HL-60 (cell line): ENCODE data around the gene MRPL48.
A peak's percentile ranks its signal among the peaks of the same experiment; 100 is the strongest.

Experiments
- DNase-seq, 2 experiments: peaks; one replicate each; pipeline ENCODE4 v3.0.0-alpha.2; 2010 to 2020; ENCODE audit warnings: low read depth in 1 of 2, low spot score in 1 of 2
- H3K27ac ChIP-seq: fragments of 250-450 bp; sonication (Bioruptor Pico); replicated peaks from 2 replicates; pipeline ENCODE4 v1.5.1; 2020; ENCODE audit warnings: mild to moderate bottlenecking, moderate library complexity
- H3K27me3 ChIP-seq: fragments of 250-450 bp; sonication (Bioruptor Pico); 2 replicates; pipeline ENCODE4 v1.5.1; 2021; ENCODE audit warnings: mild to moderate bottlenecking, moderate library complexity; ENCODE audit not compliant: insufficient read depth, poor library complexity, severe bottlenecking
- H3K4me3 ChIP-seq: replicated peaks from 2 replicates; pipeline ENCODE4 v1.5.1; 2011; ENCODE audit warnings: mild to moderate bottlenecking, control low read depth, low read length; ENCODE audit not compliant: insufficient read depth
- CTCF ChIP-seq: IDR thresholded peaks from one replicate; pipeline ENCODE4 v1.5.1; 2011; ENCODE audit warnings: low read length, control low read depth, inconsistent platforms; ENCODE audit not compliant: insufficient read depth
- GABPA ChIP-seq: IDR thresholded peaks from 2 replicates; pipeline ENCODE4 v1.6.1; 2012; ENCODE audit warnings: low read depth
- POLR2AphosphoS5 ChIP-seq: IDR thresholded peaks from 2 replicates; pipeline ENCODE4 v1.6.1; 2012; ENCODE audit warnings: low read depth
- REST ChIP-seq: IDR thresholded peaks from 2 replicates; pipeline ENCODE4 v1.6.1; 2012; ENCODE audit warnings: low read depth; ENCODE audit not compliant: insufficient replicate concordance
- SPI1 ChIP-seq: IDR thresholded peaks from 2 replicates; pipeline ENCODE4 v1.6.1; 2012; ENCODE audit warnings: low read depth, mild to moderate bottlenecking, borderline replicate concordance

Gene MRPL48

GRCh38 chr11:73787051-73787642 is 527 bp upstream of the MRPL48 start:
- DNase-seq: peak in 1 of 2 experiments; percentile 6
- no peaks in the 10 kb centered on the region for H3K27me3 ChIP-seq
- H3K27ac ChIP-seq: peak overlapping the region; percentile 98
- H3K4me3 ChIP-seq: peak overlapping the region; percentile 45
- TF ChIP-seq GABPA: no peak
- TF ChIP-seq CTCF: no peak
- no peak for TF ChIP-seq POLR2AphosphoS5
- TF ChIP-seq SPI1: no peak
- no peak for TF ChIP-seq REST

DNA sequence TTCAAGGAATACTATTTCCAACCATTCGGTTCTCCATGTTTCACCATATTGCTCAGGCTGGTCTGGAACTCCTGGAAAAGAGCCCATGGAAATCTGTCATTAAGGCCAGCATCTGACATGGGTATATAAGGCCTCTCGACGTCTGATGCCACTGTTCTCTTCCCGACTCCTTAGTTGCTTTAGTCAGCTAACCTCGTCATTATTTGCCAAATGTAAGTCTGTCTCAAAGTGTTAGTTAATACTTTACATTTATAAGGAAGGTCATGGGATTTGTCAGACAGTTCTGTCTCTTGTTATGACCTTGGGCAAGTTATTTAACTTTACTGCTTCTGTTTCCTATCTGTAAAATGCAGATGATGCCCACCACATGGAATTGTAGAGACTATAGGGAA is 1.6 kb downstream of the MRPL48 start:
- DNase-seq: no peak
- Histone ChIP-seq H3K27me3 (no peaks in the 10 kb centered on the region), H3K27ac (no peak overlapping the region), H3K4me3 (no peak overlapping the region; the same call in 1 of the 2 replicates)
- TF ChIP-seq GABPA (no peak), CTCF (no peak), POLR2AphosphoS5 (no peak), REST (no peak), SPI1 (no peak)

- H3K27ac ChIP-seq: no peak overlapping the region
- no peak overlapping the region for H3K4me3 ChIP-seq
- H3K27me3 ChIP-seq: no peaks in the 10 kb centered on the region
- no peak for DNase-seq
- TF ChIP-seq REST: no peak
- no peak for TF ChIP-seq SPI1
- no peak for TF ChIP-seq GABPA
- TF ChIP-seq POLR2AphosphoS5: no peak
- no peak for TF ChIP-seq CTCF
Observed at GRCh38 chr11:73792584-73792983, 4.9 kb downstream of the MRPL48 start.
